ENCODE results near the gene CHCHD6. TPM values are rescaled to one million over a fixed set of nuclear protein-coding genes. Genes with fewer than 3 reads are reported as not detected.

The CHCHD6 gene
- total and polyA plus RNA-seq, 2 donors (not counting 3 experiments of a cell fraction or from before 2014, with no cell fraction given) = 8.4 to 10.1 TPM

GRCh38 chr3:126758026-126758425, 54.0 kb downstream of the CHCHD6 start:
- TF ChIP-seq GATA2 (IDR thresholded peaks at IDR 0.05; ENCODE audit: insufficient read depth, insufficient read length, low read depth, low read length) (no peak), EZH2 (IDR thresholded peaks at IDR 0.05; ENCODE audit: borderline replicate concordance, low read depth, low read length, severe bottlenecking) (no peak), JUN (IDR thresholded peaks at IDR 0.05; ENCODE audit: borderline replicate concordance, insufficient read depth, insufficient read length, low read depth) (no peak), MAX (IDR thresholded peaks at IDR 0.05; ENCODE audit: insufficient read depth, insufficient read length) (no peak), POLR2AphosphoS5 (IDR thresholded peaks at IDR 0.05; ENCODE audit: insufficient read depth, low read depth, low read length) (no peak), CTCF (IDR thresholded peaks at IDR 0.05; ENCODE audit: extremely low read depth in 1 of 2, insufficient read depth in 1 of 2, low read depth in 1 of 2, low read length in 2 of 2) (no peak), POLR2A (IDR thresholded peaks at IDR 0.05; ENCODE audit: low read depth, low read length) (no peak), MYC (IDR thresholded peaks at IDR 0.05; ENCODE audit: low read depth, low read length) (no peak), FOS (IDR thresholded peaks at IDR 0.05; ENCODE audit: borderline replicate concordance, insufficient read depth, low read length) (no peak)
- Histone ChIP-seq H3K79me2 (ENCODE audit: control insufficient read depth, insufficient read depth, low read length) (no peaks in the 10 kb centered on the region), H3K27ac (ENCODE audit: insufficient read depth, low read depth, low read length) (no peak overlapping the region), H3K4me3 (replicated peaks in 1 of 3; ENCODE audit: insufficient read depth in 1 of 3, low read depth in 1 of 3, low read length in 3 of 3) (no peak overlapping the region), H4K20me1 (replicated peaks; ENCODE audit: control insufficient read depth, extremely low read depth, insufficient read depth, low read length) (no peaks in the 10 kb centered on the region), H2AFZ (ENCODE audit: low read depth, low read length) (no peak overlapping the region), H3K9ac (replicated peaks; ENCODE audit: extremely low read depth, insufficient read depth, low read length) (no peak overlapping the region), H3K4me2 (ENCODE audit: insufficient read depth, low read length) (no peak overlapping the region), H3K4me1 (ENCODE audit: control insufficient read depth, extremely low read depth, insufficient read depth, low read length) (no peaks in the 10 kb centered on the region), H3K9me3 (replicated peaks; ENCODE audit: control insufficient read depth, insufficient read depth, low read length) (no peaks in the 10 kb centered on the region), H3K9me1 (replicated peaks; ENCODE audit: control insufficient read depth, extremely low read depth, insufficient read depth, low read length) (no peaks in the 10 kb centered on the region), H3K36me3 (ENCODE audit: control insufficient read depth in 2 of 2, extremely low read depth in 1 of 2, insufficient read depth in 2 of 2, low read length in 2 of 2) (no peaks in the 10 kb centered on the region), H3K27me3 (ENCODE audit: control insufficient read depth in 2 of 2, insufficient read depth in 2 of 2, low read length in 2 of 2) (no peaks in the 10 kb centered on the region)
- CTCF ChIA-PET = no interaction called here
- no TSS peak for BruUV-seq (replicated peaks)
- dilution Hi-C loops (cut with MboI; ENCODE audit: extremely low pct_ligation_motif_present, low sequenced_read_pairs) (no loop called here), intact Hi-C loops (cut with micrococcal nuclease) (no loop called here)
- FAIRE-seq (no peak), DNase-seq (ENCODE audit: low read depth, low spot score) (no peak)
- POLR2A ChIA-PET = no interaction called here

All from endothelial cell of umbilical vein (primary cell).